WTC11 (cell line): ENCODE measurements around the gene SCYGR8.

Source experiments
- CTCF ChIP-seq: fragments of 200-600 bp; IDR thresholded peaks from 2 replicates; pipeline ENCODE4 v1.8.0; 2022; ENCODE audit warnings: antibody characterized with exemption
- MYBL2 ChIP-seq: sonication (generic); formaldehyde crosslinking; IDR thresholded peaks from 2 replicates; pipeline ENCODE4 v1.8.1; 2023; ENCODE audit warnings: mild to moderate bottlenecking, moderate library complexity, missing genetic modification reagents

- no peak for TF ChIP-seq MYBL2 (CRISPR knock-in tag)
- TF ChIP-seq CTCF: no peak
Measured at GRCh38 chr2:227765788-227766372, 20.2 kb downstream of the SCYGR8 start.
